ENCODE results near the gene CDCA5. TPM values are rescaled to one million over a fixed set of nuclear protein-coding genes. Genes with fewer than 3 reads are reported as not detected.
A peak's percentile ranks its signal among the peaks of the same experiment; 100 is the strongest.

The CDCA5 gene
- total RNA-seq, 1 donor from 2014 or later, result 14.1 TPM

DNA sequence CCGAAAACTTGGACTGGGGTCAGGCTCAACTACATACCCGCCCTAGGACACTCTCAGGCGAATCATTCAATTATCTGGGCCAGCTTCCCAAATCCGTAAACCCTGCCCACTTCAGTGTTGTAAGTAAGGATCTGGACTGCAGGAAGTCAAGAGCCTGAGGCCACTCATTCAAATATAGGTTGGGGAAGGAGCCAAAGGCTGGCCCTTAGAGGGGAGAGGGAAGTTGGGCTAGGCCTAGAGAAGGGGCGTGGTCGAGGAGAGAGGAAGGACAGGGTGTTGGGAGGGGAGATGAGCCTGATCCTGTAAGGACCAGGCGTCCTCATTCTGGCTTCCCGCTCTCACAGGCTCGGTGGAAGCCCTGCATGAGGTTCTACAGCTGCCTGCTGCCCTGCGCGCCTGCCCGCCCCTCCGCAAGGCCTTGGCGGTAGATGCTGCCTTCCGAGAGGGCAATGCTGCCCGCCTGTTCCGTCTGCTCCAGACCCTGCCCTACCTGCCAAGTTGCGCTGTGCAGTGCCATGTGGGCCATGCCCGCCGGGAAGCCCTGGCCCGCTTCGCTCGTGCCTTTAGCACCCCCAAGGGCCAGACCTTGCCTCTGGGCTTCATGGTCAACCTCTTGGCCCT is 39.8 kb downstream of the CDCA5 start:
- no peak for ATAC-seq

DNA sequence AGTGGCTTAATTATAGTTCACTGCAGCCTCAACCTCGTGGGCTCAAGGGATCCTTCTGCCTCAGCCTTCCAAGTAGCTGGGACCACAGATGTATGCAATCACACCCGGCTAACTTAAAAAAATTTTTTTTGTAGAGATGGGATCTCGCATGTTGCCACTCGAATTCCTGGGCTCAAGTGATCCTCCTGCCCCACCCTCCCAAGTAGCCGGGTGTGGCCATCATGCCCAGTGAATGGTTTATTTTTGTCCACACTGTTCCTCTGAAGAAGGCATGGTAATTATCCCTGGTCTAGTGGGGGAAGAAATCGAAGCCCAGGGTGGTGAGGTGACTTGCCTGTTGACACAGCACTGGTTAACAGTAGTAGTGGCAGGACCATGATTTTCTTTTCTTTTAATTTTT is 40.9 kb downstream of the CDCA5 start:
- ATAC-seq, result no peak

GRCh38 chr11:65040847-65041622 is 42.8 kb downstream of the CDCA5 start, which contains the start of gene SAC3D1:
TSS of gene SAC3D1 (plus strand) at chr11:65041210. CDS start at chr11:65041293, 83 bp downstream.
- peak; percentile 90 for ATAC-seq

- no peak for ATAC-seq
Measured at GRCh38 chr11:65040520-65040846, 43.4 kb downstream of the CDCA5 start.

DNA sequence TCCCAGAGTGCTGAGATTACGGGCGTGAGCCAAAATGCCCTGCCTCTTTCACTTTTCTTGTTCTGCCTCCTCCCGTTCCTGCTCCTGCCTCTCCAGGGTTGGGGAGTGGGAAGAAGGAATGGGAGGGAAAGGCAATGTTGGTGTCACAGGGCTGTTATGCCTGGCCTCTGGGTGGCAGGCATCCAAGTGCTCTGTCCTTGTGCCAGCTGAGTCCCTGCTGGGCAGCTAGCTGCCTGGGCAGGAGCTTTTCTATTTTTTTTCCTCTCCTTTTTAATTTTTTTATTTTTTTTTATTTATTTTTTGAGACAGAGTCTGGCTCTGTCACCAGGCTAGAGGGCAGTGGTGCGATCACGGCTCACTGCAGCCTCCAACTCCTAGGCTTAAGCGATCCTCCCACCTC is 46.9 kb downstream of the CDCA5 start:
- ATAC-seq, result no peak

- no peak for ATAC-seq
Measured at GRCh38 chr11:65035579-65035978, 48.3 kb downstream of the CDCA5 start.

DNA sequence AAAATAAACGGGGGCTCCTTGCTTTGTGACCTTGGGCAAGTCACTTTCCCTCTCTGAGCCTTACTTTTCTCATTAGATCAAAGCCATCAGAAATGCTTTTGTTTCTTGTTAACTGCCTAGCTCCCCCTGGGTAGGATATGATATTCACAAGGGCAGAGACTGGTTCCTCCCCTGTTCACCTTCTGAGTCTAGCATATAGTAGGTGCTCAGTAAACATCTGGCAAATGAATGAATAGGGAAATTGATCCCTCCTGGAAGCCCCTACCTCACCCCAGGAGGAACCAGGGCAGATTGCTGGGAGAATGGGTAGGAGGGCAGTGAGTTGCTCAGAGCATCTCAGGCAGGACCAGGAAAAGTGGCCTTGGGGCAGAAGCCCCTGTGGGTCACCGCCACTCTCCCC is 49.4 kb downstream of the CDCA5 start:
- ATAC-seq, result no peak

- no peak for ATAC-seq
Measured at GRCh38 chr11:65032216-65032615, 51.6 kb downstream of the CDCA5 start.

Other genes with a start within 250 kb of the CDCA5 start
- 20.5 TPM for gene CDC42BPG, start 239.4 kb downstream of the CDCA5 start, total RNA-seq
- gene EHD1, start 205.4 kb downstream of the CDCA5 start, total RNA-seq, result 25.6 TPM
- gene ATG2A, start 166.8 kb downstream of the CDCA5 start, total RNA-seq, result 10.7 TPM
- gene PPP2R5B, start 159.4 kb downstream of the CDCA5 start, total RNA-seq, result 7.0 TPM
- gene GPHA2, start 148.1 kb downstream of the CDCA5 start, total RNA-seq, result not detected
- not detected for gene MAJIN, start 111.9 kb downstream of the CDCA5 start, total RNA-seq
- gene BATF2, start 87.1 kb downstream of the CDCA5 start, total RNA-seq, result not detected
- gene ARL2, start 69.9 kb downstream of the CDCA5 start, total RNA-seq, result 43.9 TPM
- gene SNX15, start 56.6 kb downstream of the CDCA5 start, total RNA-seq, result 12.2 TPM
- gene SAC3D1, start 42.8 kb downstream of the CDCA5 start, total RNA-seq, result 11.3 TPM
- 2.7 TPM for gene NAALADL1, start 25.5 kb downstream of the CDCA5 start, total RNA-seq
- 25.7 TPM for gene ZFPL1, start 182 bp upstream of the CDCA5 start, total RNA-seq
- 76.4 TPM for gene VPS51, start 12.2 kb upstream of the CDCA5 start, total RNA-seq
- gene TM7SF2, start 27.8 kb upstream of the CDCA5 start, total RNA-seq, result 53.2 TPM
- gene ZNHIT2, start 33.7 kb upstream of the CDCA5 start, total RNA-seq, result 9.4 TPM
- 758 TPM for gene FAU, start 38.1 kb upstream of the CDCA5 start, total RNA-seq
- 63.9 TPM for gene MRPL49, start 38.3 kb upstream of the CDCA5 start, total RNA-seq
- 28.1 TPM for gene SYVN1, start 50.5 kb upstream of the CDCA5 start, total RNA-seq
- gene SPDYC, start 86.2 kb upstream of the CDCA5 start, total RNA-seq, result not detected
- 510 TPM for gene CAPN1, start 97.9 kb upstream of the CDCA5 start, total RNA-seq
- gene POLA2, start 177.9 kb upstream of the CDCA5 start, total RNA-seq, result 11.2 TPM
- gene CDC42EP2, start 230.8 kb upstream of the CDCA5 start, total RNA-seq, result 0.92 TPM
- gene DPF2, start 249.8 kb upstream of the CDCA5 start, total RNA-seq, result 30.4 TPM

All from esophagus mucosa (tissue), 1 donor.